NB4 (cell line): ENCODE measurements around the gene PTPRG.

Source experiments
- DNase-seq: peaks from one replicate; pipeline ENCODE4 v3.0.0; 2010; ENCODE audit warnings: low read depth
- H3K4me3 ChIP-seq: one replicate; pipeline ENCODE4 v1.5.1; 2011; ENCODE audit warnings: mild to moderate bottlenecking, low read depth, low read length, moderate library complexity
- MYC ChIP-seq: IDR thresholded peaks from 2 replicates; pipeline ENCODE4 v1.6.1; 2011; ENCODE audit warnings: low read depth, low read length
- POLR2A ChIP-seq: IDR thresholded peaks from 2 replicates; pipeline ENCODE4 v1.6.1; 2011; ENCODE audit warnings: mild to moderate bottlenecking; ENCODE audit not compliant: insufficient read length; ENCODE audit errors: extremely low read depth
- TF ChIP-seq, protein P1 (sequence below): IDR thresholded peaks from 2 replicates; pipeline ENCODE4 v1.6.1; 2011; ENCODE audit warnings: low read depth, low read length
- TF ChIP-seq, protein P2 (sequence below): IDR thresholded peaks from one replicate; pipeline ENCODE4 v1.5.1; 2012; ENCODE audit warnings: low read depth, low read length

PTPRG gene

DNA sequence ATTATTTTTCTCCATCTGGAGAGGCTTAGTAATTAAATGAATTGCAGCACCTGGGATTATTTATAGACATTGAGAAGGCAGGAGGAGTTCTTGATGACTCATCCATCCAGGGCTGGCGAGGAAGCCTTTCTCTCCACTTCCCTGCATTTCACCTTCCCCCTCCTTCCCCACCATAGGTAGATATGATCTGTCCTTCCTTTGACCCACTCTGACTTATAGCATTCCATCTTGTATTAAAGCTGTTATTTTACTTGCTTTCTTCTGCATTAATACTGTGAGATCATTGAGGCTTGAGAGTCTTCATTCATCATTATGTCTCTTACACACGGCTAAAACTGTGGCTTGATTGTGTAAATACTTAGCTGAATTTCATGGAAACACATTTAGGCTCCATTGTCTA is 523.2 kb downstream of the PTPRG start:
- DNase-seq: no peak
- H3K4me3 ChIP-seq: no peak overlapping the region
- no peak for TF ChIP-seq POLR2A
- TF ChIP-seq MYC: no peak
- TF ChIP-seq, protein P1, sequence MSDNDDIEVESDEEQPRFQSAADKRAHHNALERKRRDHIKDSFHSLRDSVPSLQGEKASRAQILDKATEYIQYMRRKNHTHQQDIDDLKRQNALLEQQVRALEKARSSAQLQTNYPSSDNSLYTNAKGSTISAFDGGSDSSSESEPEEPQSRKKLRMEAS: no peak
- TF ChIP-seq, protein P2, sequence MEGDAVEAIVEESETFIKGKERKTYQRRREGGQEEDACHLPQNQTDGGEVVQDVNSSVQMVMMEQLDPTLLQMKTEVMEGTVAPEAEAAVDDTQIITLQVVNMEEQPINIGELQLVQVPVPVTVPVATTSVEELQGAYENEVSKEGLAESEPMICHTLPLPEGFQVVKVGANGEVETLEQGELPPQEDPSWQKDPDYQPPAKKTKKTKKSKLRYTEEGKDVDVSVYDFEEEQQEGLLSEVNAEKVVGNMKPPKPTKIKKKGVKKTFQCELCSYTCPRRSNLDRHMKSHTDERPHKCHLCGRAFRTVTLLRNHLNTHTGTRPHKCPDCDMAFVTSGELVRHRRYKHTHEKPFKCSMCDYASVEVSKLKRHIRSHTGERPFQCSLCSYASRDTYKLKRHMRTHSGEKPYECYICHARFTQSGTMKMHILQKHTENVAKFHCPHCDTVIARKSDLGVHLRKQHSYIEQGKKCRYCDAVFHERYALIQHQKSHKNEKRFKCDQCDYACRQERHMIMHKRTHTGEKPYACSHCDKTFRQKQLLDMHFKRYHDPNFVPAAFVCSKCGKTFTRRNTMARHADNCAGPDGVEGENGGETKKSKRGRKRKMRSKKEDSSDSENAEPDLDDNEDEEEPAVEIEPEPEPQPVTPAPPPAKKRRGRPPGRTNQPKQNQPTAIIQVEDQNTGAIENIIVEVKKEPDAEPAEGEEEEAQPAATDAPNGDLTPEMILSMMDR: no peak

DNA sequence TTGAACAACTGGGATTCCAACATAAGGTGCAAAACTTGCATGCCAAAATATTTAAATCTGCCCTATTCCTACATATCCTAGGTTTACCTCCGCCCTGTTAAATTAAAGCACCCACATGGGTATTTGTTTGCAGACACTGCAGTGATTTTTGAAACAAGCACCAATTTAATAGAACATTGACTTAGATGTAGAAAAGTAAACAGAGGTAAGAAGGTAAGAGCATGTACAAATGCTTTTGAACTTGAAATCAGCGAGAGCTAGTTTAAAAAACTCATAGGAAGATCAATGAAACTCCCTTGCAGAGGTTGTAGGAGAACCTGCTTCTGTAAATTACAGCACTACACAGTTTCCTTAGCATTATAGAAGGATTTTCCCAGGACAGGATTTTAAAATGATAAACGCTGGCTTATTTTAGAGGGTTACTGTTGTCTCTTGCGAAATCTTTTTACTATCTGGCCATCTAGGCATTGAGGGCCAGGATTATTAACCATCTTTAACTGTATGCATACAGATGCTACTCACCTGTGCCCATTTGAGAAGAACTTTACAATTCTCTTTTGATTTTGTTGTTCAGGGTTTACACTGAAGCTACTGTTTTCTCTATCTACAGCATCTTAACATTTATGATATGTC is 527.2 kb downstream of the PTPRG start:
- no peak for DNase-seq
- TF ChIP-seq, protein P2: no peak
- TF ChIP-seq POLR2A (no peak), MYC (no peak)
- TF ChIP-seq, protein P1: no peak
- no peak overlapping the region for H3K4me3 ChIP-seq

DNA sequence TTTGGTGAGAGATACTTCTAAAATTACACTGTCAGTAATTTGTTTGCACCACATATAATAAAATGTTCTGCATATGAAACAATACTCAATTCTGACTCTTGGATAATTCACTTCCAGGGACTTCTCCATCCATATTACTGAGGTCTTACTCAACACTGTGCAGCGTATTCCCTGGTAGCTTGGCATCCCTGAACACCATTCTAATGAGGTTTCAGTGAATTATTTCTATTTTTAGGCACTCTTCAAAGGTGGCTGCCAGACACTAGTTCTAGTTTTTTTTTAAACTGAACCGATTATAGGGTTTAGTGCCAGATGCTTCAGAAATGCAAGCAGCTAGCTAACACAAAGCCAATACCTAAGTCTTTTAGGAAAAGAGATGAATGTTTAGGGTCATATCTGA is 528.7 kb downstream of the PTPRG start:
- H3K4me3 ChIP-seq: no peak overlapping the region
- DNase-seq: no peak
- TF ChIP-seq MYC (no peak), POLR2A (no peak)
- TF ChIP-seq, protein P1: no peak
- TF ChIP-seq, protein P2: no peak

DNA sequence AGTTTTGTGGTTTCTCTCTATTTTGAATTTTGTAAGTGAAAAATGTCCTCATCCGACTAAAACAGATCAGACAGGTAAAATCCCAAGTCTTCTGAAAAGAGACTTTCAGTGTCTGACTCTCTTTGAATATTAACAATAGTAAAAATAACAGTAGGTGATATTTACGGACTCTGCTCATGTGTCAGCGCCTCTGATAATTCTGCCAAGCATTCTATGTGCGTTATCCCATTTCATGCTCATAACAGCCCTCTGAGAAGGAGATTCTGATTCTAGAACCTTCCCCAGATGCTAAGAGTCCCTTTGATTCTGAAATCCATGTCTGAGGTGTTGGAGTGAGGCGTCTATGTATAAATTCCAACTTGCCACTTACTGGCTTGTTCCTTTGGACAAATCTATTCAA is 529.1 kb downstream of the PTPRG start:
- H3K4me3 ChIP-seq: no peak overlapping the region
- no peak for DNase-seq
- TF ChIP-seq POLR2A: no peak
- TF ChIP-seq, protein P1: no peak
- TF ChIP-seq MYC: no peak
- TF ChIP-seq, protein P2: no peak

DNA sequence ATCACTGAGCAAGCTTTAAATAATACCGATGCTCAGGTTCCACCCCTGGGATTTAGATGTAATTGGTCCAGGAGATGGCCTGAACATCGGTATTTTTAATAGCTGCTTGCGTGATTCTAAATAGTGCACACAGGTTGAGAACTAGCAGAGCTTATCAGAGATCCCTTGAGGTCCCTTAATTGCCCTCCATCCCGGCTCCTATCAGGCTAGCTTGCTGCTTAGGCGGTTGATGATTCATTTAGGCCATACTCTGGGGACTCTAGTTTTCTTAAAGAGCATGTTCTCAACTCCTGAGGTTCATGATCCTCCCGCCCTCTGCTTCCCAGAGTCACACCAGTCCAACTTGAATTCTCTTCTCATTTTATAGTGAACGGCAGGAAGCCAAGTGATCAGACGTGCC is 531.7 kb downstream of the PTPRG start:
- no peak for TF ChIP-seq MYC
- TF ChIP-seq POLR2A: no peak
- TF ChIP-seq, protein P1: no peak
- DNase-seq: peak; percentile 14
- H3K4me3 ChIP-seq: no peak overlapping the region

DNA sequence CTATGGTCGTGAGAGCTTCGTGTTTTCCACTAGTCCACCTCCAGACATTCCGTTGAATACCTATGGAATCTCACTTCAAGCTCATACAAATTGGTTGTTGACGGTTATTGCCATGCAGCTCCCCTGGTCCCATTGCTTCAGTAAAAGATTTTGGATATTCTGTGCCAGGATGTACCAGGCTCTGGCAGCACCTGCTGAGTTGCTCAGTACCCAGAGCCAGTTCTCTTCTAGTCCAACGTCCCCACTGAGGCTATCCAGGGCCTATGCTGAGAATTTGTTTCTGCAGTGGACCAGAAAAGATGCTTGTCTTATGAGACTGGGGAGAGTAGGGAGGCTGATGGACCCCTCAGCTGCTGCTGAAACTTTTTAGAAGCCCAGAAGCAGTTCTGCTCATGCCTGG is 533.1 kb downstream of the PTPRG start:
- no peak for DNase-seq
- TF ChIP-seq MYC (no peak), POLR2A (no peak)
- TF ChIP-seq, protein P2: no peak
- TF ChIP-seq, protein P1: no peak
- H3K4me3 ChIP-seq: no peak overlapping the region
